GM19351 (cell line): ENCODE measurements around the gene OSM.
"Not testable (repeated sequence)": the region's sequence is repeated elsewhere in the genome, so short reads cannot be mapped to it uniquely, and the experiment has no call there.

Source experiments
- ATAC-seq: cut with Tn5 transposase; IDR thresholded peaks from one replicate; pipeline ENCODE4 v1.9.1; 2021; ENCODE audit warnings: mild to moderate bottlenecking, moderate library complexity; ENCODE audit not compliant: unreplicated experiment

Gene OSM

GRCh38 chr22:30230330-30230729 is 36.3 kb downstream of the OSM start:
- no peak for ATAC-seq

- ATAC-seq = no peak
These were observed 37.9 kb downstream of the OSM start for GRCh38 chr22:30228509-30229359.

- ATAC-seq = no peak
These were observed 39.0 kb downstream of the OSM start for GRCh38 chr22:30227438-30228228.

- no peak for ATAC-seq
These were observed 40.3 kb downstream of the OSM start for GRCh38 chr22:30226192-30226832.

- no peak for ATAC-seq
These were observed 41.3 kb downstream of the OSM start for GRCh38 chr22:30225220-30225927.

- no peak for ATAC-seq
These were observed 42.3 kb downstream of the OSM start for GRCh38 chr22:30224161-30224857.

- ATAC-seq = no peak
These were observed 43.3 kb downstream of the OSM start for GRCh38 chr22:30223303-30223702.

GRCh38 chr22:30222321-30222720 is 44.3 kb downstream of the OSM start:
- ATAC-seq = no peak

- ATAC-seq = no peak
These were observed 45.3 kb downstream of the OSM start for GRCh38 chr22:30221121-30221992.

GRCh38 chr22:30220338-30221012 is 46.2 kb downstream of the OSM start:
- ATAC-seq = no peak

- ATAC-seq = no peak
These were observed 46.9 kb downstream of the OSM start for GRCh38 chr22:30219668-30220278.

GRCh38 chr22:30219049-30219654 is 47.5 kb downstream of the OSM start:
- ATAC-seq = no peak

- ATAC-seq = no peak
These were observed 48.7 kb downstream of the OSM start for GRCh38 chr22:30217698-30218560.

GRCh38 chr22:30216710-30217109 is 49.9 kb downstream of the OSM start:
- ATAC-seq = no peak

- ATAC-seq = not testable (repeated sequence)
These were observed 50.4 kb downstream of the OSM start for GRCh38 chr22:30216272-30216671.

GRCh38 chr22:30214703-30215407 is 51.8 kb downstream of the OSM start:
- no peak for ATAC-seq
